Central memory CD8-positive, alpha-beta T cell (primary cell): ENCODE measurements around the gene B2M.

ENCODE experiments used
- ATAC-seq: fragments of 150-1000 bp; cut with Tn5 transposase; replicated peaks from 2 replicates; pipeline ENCODE4 v1.10.0; 2022; ENCODE audit warnings: mild to moderate bottlenecking, moderate FRiP score, moderate number of reproducible peaks; ENCODE audit not compliant: poor library complexity, severe bottlenecking; ENCODE audit errors: extremely low read depth
- DNase-seq, 2 donors: peaks; one replicate each; pipeline ENCODE4 v3.0.0; 2021; ENCODE audit warnings: low spot score in 2 of 2
- H3K27ac Mint-ChIP-seq: one replicate; pipeline ENCODE4 v1.8.0; 2022; ENCODE audit warnings: low read depth, mild to moderate bottlenecking, moderate library complexity, mixed read lengths
- H3K27me3 Mint-ChIP-seq: one replicate; pipeline ENCODE4 v1.8.0; 2022; ENCODE audit warnings: mixed read lengths
- H3K36me3 Mint-ChIP-seq: one replicate; pipeline ENCODE4 v1.8.0; 2022; ENCODE audit warnings: mild to moderate bottlenecking, moderate library complexity, mixed read lengths; ENCODE audit not compliant: insufficient read depth
- H3K4me1 Mint-ChIP-seq: one replicate; pipeline ENCODE4 v1.8.0; 2022; ENCODE audit warnings: mixed read lengths
- H3K4me3 Mint-ChIP-seq: one replicate; pipeline ENCODE4 v1.8.0; 2022; ENCODE audit warnings: mild to moderate bottlenecking, moderate library complexity, mixed read lengths
- H3K9me3 Mint-ChIP-seq: one replicate; pipeline ENCODE4 v1.8.0; 2022; ENCODE audit warnings: mixed read lengths

The B2M gene

DNA sequence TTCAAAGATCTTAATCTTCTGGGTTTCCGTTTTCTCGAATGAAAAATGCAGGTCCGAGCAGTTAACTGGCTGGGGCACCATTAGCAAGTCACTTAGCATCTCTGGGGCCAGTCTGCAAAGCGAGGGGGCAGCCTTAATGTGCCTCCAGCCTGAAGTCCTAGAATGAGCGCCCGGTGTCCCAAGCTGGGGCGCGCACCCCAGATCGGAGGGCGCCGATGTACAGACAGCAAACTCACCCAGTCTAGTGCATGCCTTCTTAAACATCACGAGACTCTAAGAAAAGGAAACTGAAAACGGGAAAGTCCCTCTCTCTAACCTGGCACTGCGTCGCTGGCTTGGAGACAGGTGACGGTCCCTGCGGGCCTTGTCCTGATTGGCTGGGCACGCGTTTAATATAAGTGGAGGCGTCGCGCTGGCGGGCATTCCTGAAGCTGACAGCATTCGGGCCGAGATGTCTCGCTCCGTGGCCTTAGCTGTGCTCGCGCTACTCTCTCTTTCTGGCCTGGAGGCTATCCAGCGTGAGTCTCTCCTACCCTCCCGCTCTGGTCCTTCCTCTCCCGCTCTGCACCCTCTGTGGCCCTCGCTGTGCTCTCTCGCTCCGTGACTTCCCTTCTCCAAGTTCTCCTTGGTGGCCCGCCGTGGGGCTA is at the start of gene B2M, which contains the start of gene PATL2:
Gene B2M (plus strand): TSS at position 422 of the 647 bp plus-strand sequence. CDS start 30 bp downstream, at position 452.
Gene PATL2 (minus strand): TSS at position 228 of the 647 bp plus-strand sequence. CDS start 34,833 bp downstream, outside the sequence.
- Mint-ChIP-seq H3K27ac (peak within 1 kb of the TSS; percentile 100), H3K4me1 (peaks cover 74% of the 10 kb centered on the region), H3K9me3 (no peaks in the 10 kb centered on the region), H3K36me3 (peaks cover 60% of the 10 kb centered on the region), H3K4me3 (peak within 1 kb of the TSS; percentile 84), H3K27me3 (no peaks in the 10 kb centered on the region)
- peak; percentile 81 for ATAC-seq
- DNase-seq, result peak; percentile 97

DNA sequence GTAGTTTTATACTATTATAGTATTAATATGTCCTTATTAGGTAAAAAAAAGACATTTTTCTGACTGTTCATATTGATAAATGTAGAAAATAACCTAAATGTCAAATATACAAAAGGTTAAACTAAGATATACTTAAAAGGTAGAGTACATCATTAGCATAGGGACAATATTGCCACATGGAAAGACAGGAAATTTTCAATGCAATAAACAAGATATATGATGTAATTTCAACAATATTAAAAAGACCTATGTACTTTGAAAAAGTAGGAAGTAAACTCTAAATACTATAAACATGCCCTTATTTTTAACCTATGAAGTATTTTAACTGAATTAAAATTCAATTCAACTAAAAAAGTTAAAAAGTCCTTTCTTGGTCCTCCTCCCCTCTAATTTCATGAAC is 49.7 kb upstream of the B2M start:
- Mint-ChIP-seq H3K27me3 (no peaks in the 10 kb centered on the region), H3K27ac (peak overlapping the region; percentile 87), H3K4me1 (peaks cover 39% of the 10 kb centered on the region), H3K4me3 (peak overlapping the region; percentile 95), H3K36me3 (peaks cover 41% of the 10 kb centered on the region), H3K9me3 (no peaks in the 10 kb centered on the region)
- DNase-seq (no peak), ATAC-seq (no peak)

GRCh38 chr15:44662478-44663409 is 48.6 kb upstream of the B2M start:
- peaks cover 42% of the 10 kb centered on the region for H3K36me3 Mint-ChIP-seq
- peaks cover 48% of the 10 kb centered on the region for H3K4me1 Mint-ChIP-seq

DNA sequence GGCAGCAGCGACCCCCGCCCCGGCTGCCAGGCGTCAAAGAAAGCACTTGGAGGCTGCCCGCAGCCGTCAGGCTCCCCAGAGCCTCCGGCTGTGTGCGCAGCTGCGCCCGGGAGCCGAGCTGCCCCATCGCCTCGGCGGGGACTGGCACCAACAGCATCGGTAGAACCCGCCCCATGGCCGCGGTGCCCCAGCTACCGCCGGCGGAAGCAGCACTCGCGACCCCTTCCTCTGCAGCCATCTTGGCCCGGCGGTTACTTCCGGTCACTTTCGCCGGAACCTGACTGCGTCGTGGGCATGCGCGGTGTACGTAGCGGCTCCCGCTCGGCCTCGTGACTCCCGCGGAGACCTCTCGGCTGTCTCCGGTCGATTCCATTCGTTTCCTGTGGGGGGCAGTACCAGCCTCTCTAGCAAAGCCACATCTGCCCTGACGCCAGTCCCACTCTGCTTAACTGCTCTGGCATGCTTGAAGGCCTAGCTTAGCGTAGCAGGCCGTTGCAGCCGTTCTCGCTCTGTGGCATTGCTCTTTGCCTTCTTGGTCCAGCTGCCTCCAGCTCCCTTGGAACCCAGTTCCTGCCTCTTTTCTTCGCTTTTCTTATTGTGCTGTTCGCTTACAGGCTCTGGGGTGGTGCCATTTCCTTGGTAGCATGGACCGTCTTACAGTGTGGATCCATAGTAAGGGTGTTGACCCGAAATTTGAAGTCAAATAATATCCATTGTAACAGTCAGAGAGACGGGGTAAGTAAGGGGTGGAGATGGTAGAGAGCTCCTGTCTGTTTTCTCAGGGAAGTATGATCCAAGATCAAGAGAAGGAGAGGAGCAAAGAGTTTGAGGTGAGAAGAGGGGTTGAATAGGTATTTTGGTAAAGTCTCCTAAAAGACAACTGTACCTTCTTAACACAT is 47.7 kb upstream of the B2M start, which contains the start of gene SPG11:
Gene SPG11 (minus strand): TSS at position 253 of the 899 bp plus-strand sequence. CDS start 15 bp downstream, at position 238.
- H3K27me3 Mint-ChIP-seq, result no peaks in the 10 kb centered on the region
- H3K27ac Mint-ChIP-seq, result peak within 1 kb of the TSS; percentile 87
- peaks cover 41% of the 10 kb centered on the region for H3K36me3 Mint-ChIP-seq
- DNase-seq, result peak; percentile 88 to 95
- H3K9me3 Mint-ChIP-seq, result no peaks in the 10 kb centered on the region
- H3K4me3 Mint-ChIP-seq, result peak within 1 kb of the TSS; percentile 95
- ATAC-seq, result peak; percentile 82
- H3K4me1 Mint-ChIP-seq, result peaks cover 53% of the 10 kb centered on the region

More at GRCh38 chr15:44662478-44663409, 48.6 kb upstream of the B2M start:
- Mint-ChIP-seq H3K4me3 (peak overlapping the region; percentile 95), H3K9me3 (no peaks in the 10 kb centered on the region), H3K27ac (peak overlapping the region; percentile 87), H3K27me3 (no peaks in the 10 kb centered on the region)
- ATAC-seq, result peak; percentile 78
- peak; percentile 77 to 85 for DNase-seq

GRCh38 chr15:44666210-44667038 is 44.9 kb upstream of the B2M start:
- Mint-ChIP-seq H3K27me3 (no peaks in the 10 kb centered on the region), H3K36me3 (peaks cover 34% of the 10 kb centered on the region), H3K4me1 (peaks cover 63% of the 10 kb centered on the region), H3K9me3 (no peaks in the 10 kb centered on the region), H3K4me3 (peak overlapping the region; percentile 73), H3K27ac (peak overlapping the region; percentile 87)
- no peak for DNase-seq
- no peak for ATAC-seq

DNA sequence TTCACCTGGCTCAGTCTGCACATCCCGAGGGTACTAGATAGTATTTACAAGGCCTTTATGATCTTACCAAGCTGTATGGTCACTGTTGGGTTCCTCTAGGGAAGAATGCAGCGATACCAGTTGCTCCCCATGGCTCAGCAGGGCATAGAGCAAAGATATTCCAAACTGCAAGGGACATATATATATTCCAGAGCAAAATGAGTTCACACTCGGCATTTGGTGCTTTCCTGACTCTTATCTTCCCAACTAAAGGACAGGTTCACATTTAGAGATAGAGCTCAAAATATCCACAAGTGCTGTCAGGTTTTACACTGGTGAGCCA is 44.3 kb upstream of the B2M start:
- peak overlapping the region; percentile 87 for H3K27ac Mint-ChIP-seq
- H3K36me3 Mint-ChIP-seq, result peaks cover 32% of the 10 kb centered on the region
- peaks cover 64% of the 10 kb centered on the region for H3K4me1 Mint-ChIP-seq
- no peaks in the 10 kb centered on the region for H3K27me3 Mint-ChIP-seq
- H3K9me3 Mint-ChIP-seq, result no peaks in the 10 kb centered on the region
- H3K4me3 Mint-ChIP-seq, result peak overlapping the region; percentile 73
- no peak for DNase-seq
- ATAC-seq, result no peak

GRCh38 chr15:44668921-44669320 is 42.4 kb upstream of the B2M start:
- no peaks in the 10 kb centered on the region for H3K9me3 Mint-ChIP-seq
- H3K4me3 Mint-ChIP-seq, result no peak overlapping the region
- H3K27me3 Mint-ChIP-seq, result no peaks in the 10 kb centered on the region
- DNase-seq, result no peak
- H3K36me3 Mint-ChIP-seq, result peaks cover 22% of the 10 kb centered on the region
- H3K27ac Mint-ChIP-seq, result peak overlapping the region; percentile 37
- no peak for ATAC-seq
- peaks cover 67% of the 10 kb centered on the region for H3K4me1 Mint-ChIP-seq

DNA sequence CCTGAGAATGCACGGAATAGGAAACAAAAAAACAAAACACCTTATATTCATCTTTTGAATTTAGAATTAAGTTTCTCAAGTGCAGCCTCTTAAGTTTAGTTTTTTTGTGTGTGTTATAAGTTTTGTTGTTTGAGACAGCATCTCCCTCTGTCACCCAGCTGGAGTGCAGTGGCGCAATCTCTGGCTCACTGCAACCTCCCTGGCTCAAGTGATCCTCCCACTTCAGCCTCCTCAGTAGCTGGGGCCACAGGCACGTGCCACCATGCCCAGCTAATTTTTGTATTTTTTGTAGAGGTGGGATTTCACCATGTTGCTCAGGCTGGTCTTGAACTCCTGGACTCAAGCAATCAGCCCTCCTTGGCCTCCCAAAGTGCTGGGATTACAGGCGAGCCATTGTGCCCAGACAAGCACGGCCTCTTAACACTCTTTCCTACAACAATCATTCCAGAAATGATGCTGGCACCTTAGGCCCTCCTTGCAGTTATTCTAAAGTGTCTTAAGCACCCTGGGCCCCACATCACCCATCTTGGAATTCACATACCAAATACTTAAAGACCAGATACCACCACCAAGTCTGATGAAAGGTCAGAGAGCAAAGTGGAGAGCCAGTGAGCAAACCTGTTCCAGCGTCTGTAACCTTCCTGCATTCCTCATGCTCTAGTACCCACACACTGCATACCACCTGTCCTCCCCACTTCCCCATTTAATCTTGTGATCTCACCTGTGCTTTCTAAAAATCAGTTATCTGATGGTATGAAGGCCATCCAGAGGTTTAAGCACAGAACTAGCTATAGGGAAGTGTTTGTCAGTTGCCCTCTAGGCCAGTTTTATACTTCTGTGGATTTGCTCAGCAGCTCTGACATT is 41.0 kb upstream of the B2M start:
- no peaks in the 10 kb centered on the region for H3K9me3 Mint-ChIP-seq
- no peak for DNase-seq
- peak overlapping the region; percentile 29 for H3K4me3 Mint-ChIP-seq

DNA sequence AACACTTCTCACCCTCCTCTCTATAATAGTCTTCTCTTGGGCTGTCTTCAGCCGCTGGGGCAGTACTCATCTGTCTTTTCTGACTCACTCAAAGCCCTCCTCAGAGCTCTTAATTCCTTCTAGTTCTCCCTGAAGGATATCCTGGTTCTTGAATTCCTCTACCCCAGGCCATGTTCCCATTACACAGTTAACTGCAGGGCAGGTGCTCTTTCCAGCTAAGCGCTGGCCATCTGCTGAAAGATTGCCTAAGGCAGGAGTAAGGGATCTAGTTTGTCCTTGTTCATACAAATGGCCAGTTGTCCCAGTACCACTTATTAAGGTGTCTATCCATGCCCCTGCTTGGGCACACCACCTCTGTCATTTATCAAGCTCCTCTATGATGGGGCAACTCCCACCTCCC is 37.7 kb upstream of the B2M start:
- Mint-ChIP-seq H3K9me3 (no peaks in the 10 kb centered on the region), H3K27me3 (no peaks in the 10 kb centered on the region), H3K4me3 (peak overlapping the region; percentile 17), H3K27ac (no peak overlapping the region), H3K36me3 (peaks cover 9% of the 10 kb centered on the region), H3K4me1 (peaks cover 68% of the 10 kb centered on the region)
- ATAC-seq (no peak), DNase-seq (no peak)

More for the DNA sequence above, 41.0 kb upstream of the B2M start:
- H3K27me3 Mint-ChIP-seq, result no peaks in the 10 kb centered on the region
- H3K4me1 Mint-ChIP-seq, result peaks cover 67% of the 10 kb centered on the region
- peaks cover 18% of the 10 kb centered on the region for H3K36me3 Mint-ChIP-seq
- no peak for ATAC-seq
- peak overlapping the region; percentile 75 for H3K27ac Mint-ChIP-seq

DNA sequence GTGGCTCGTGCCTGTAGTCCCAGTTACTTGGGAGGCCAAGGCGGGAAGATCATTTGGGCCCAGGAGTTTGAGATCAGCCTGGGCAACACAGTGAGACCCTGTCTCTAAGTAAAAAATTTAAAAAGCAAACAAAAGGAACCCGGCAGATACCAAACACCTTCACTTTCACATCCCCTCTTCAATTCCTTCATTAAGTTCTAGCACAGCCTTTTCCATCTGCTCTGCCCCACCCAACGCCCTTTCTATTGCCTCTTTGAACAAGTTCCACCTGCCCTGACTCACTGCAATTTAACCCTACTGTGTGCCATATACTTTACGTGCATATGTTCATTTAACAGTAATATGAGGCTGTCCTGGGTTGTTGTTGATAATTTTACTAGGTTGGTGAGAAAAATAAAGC is 35.4 kb upstream of the B2M start:
- Mint-ChIP-seq H3K27me3 (no peaks in the 10 kb centered on the region), H3K36me3 (peaks cover 9% of the 10 kb centered on the region), H3K4me3 (peak overlapping the region; percentile 87), H3K9me3 (peaks cover 10% of the 10 kb centered on the region), H3K27ac (peak overlapping the region; percentile 98), H3K4me1 (peaks cover 70% of the 10 kb centered on the region)
- ATAC-seq (no peak), DNase-seq (no peak)

- H3K4me3 Mint-ChIP-seq, result peak overlapping the region; percentile 87
- H3K4me1 Mint-ChIP-seq, result peaks cover 72% of the 10 kb centered on the region
- H3K27ac Mint-ChIP-seq, result peak overlapping the region; percentile 98
- DNase-seq, result no peak
- no peaks in the 10 kb centered on the region for H3K27me3 Mint-ChIP-seq
- H3K9me3 Mint-ChIP-seq, result peaks cover 17% of the 10 kb centered on the region
- peak; percentile 55 for ATAC-seq
- peaks cover 8% of the 10 kb centered on the region for H3K36me3 Mint-ChIP-seq
Observed at GRCh38 chr15:44676676-44677075, 34.6 kb upstream of the B2M start.
